Thyroid gland (tissue), 4 donors: Measurements from ENCODE around the gene TNIK. TPM values are rescaled to one million over a fixed set of nuclear protein-coding genes. Genes with fewer than 3 reads are reported as not detected.
A peak's percentile ranks its signal among the peaks of the same experiment; 100 is the strongest.

Source experiments
- DNase-seq, 2 donors: peaks; one replicate each; pipeline ENCODE4 v3.0.0-alpha.2; 2019
- H3K27ac ChIP-seq, 3 donors: fragments of 200-600 bp; sonication (generic); 1 replicate in 2 of 3; 2 replicates in 1 of 3; pipeline ENCODE4 v1.5.1; 2016 to 2019; ENCODE audit warnings: mild to moderate bottlenecking in 1 of 3, moderate library complexity in 1 of 3
- H3K27me3 ChIP-seq: fragments of 200-600 bp; sonication (generic); one replicate; pipeline ENCODE4 v1.5.1; 2019
- H3K36me3 ChIP-seq, 2 donors: fragments of 200-600 bp; sonication (generic); one replicate each; pipeline ENCODE4 v1.5.1; 2016 to 2019
- H3K4me1 ChIP-seq, 2 donors: fragments of 200-600 bp; sonication (generic); one replicate each; pipeline ENCODE4 v1.5.1; 2017 to 2019
- H3K4me3 ChIP-seq, 3 donors: fragments of 200-600 bp; sonication (generic); replicated peaks in 1 of 3; 1 replicate in 2 of 3; 2 replicates in 1 of 3; pipeline ENCODE4 v1.5.1; 2016; ENCODE audit warnings: mild to moderate bottlenecking in 1 of 3
- H3K9me3 ChIP-seq: fragments of 200-600 bp; sonication (generic); one replicate; pipeline ENCODE4 v1.5.1; 2017
- CTCF ChIP-seq, 6 experiments: fragments of 200-600 bp in 3 of 6; fragments of 450-650 bp in 3 of 6; sonication (generic) in 3 of 6; IDR thresholded peaks; one replicate each; pipeline ENCODE4 v1.5.1; 2016 to 2019; ENCODE audit warnings: antibody characterized with exemption in 6 of 6, mild to moderate bottlenecking in 2 of 6, inconsistent platforms in 1 of 6, moderate library complexity in 1 of 6
- POLR2A ChIP-seq, 2 donors: fragments of 450-650 bp; IDR thresholded peaks; one replicate each; pipeline ENCODE4 v1.6.1; 2017; ENCODE audit warnings: antibody characterized with exemption in 2 of 2, mild to moderate bottlenecking in 2 of 2, moderate library complexity in 1 of 2
- WGBS, 2 donors: methylation state at CpG; one replicate each; pipeline ENCODE4 v1.1.5; 2017; 5-methylcytosine and 5-hydroxymethylcytosine counted together
- intact Hi-C: fragments of 100-400 bp; cut with DNase I; formaldehyde crosslinking; loops from one replicate; pipeline ENCODE4 v1.15.1; 2023
- total RNA-seq, 4 donors: library from RNA; depleted of rRNA; stranded (reverse); fragments of >200 nt; gene quantifications; one replicate each; pipeline ENCODE4 v1.2.3, GENCODE V29; 2016

TNIK gene
- total RNA-seq, 4 donors from 2014 or later: 29.7 to 84.1 (median 48.9) TPM

DNA sequence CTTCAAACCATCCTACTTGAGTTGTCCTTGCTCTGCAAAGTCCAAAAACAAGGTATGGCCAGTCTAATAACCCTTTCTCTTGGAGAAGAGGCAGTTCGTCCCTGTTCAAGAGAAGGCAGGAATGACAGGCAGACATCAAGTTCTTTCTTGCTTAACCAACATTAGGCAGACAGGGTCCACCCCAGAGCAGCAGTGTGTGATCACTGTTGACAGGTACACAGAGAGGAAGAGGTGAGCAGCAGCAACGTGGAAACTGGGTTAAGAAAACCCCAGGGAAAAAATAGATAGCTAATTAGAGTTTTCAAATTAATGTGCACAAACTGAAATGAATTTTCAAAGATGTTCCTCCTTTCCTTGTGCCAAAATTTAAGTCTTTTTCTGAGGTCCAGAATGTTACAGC, 48.2 kb downstream of the TNIK start:
- Histone ChIP-seq H3K4me3 (no peak overlapping the region), H3K27me3 (no peaks in the 10 kb centered on the region), H3K27ac (no peak overlapping the region), H3K9me3 (no peaks in the 10 kb centered on the region), H3K4me1 (peaks cover 0 to 3% of the 10 kb centered on the region in 2 donors), H3K36me3 (no peaks in the 10 kb centered on the region)
- DNase-seq: no peak
- 77 to 86% methylated on average over 2 of the region's 2 CpGs for WGBS, 2 donors
- intact Hi-C loops: no loop called here
- TF ChIP-seq CTCF (IDR thresholded peaks at IDR 0.05) (no peak), POLR2A (IDR thresholded peaks at IDR 0.05) (no peak)

GRCh38 chr3:171410186-171410585, 50.0 kb downstream of the TNIK start:
- Histone ChIP-seq H3K4me3 (no peak overlapping the region), H3K9me3 (no peaks in the 10 kb centered on the region), H3K36me3 (no peaks in the 10 kb centered on the region), H3K4me1 (peaks cover under 1 to 3% of the 10 kb centered on the region in 2 donors), H3K27me3 (no peaks in the 10 kb centered on the region), H3K27ac (no peak overlapping the region)
- WGBS, 2 donors: 95 to 97% methylated on average over 6 of the region's 6 CpGs
- TF ChIP-seq CTCF (IDR thresholded peaks at IDR 0.05) (no peak), POLR2A (IDR thresholded peaks at IDR 0.05) (no peak)
- DNase-seq: no peak
- intact Hi-C loops: no loop called here

DNA sequence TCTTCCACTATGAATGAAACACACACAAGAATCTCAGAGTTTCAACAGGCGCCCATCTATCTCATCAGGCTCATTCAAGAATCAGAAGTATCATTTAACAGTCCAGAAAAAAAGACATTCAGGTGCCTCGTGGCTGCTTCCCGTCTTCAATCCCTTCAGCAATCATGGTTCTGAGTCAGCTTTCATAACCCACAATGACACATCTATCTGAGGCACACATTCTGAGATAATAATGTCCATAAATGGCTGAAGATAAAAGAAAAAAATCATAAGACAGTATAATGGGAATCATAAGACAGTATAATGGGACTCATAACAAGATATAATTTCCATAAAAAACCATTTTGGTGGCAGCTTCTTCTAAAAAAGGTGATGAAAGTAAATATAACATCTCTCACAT, 52.4 kb downstream of the TNIK start:
- no peak overlapping the region for H3K4me3 ChIP-seq
- H3K4me1 ChIP-seq: peaks cover 13 to 17% of the 10 kb centered on the region in 2 donors
- no peaks in the 10 kb centered on the region for H3K27me3 ChIP-seq
- no peaks in the 10 kb centered on the region for H3K36me3 ChIP-seq
- WGBS, 2 donors: 82 to 89% methylated on average over 3 of the region's 3 CpGs
- TF ChIP-seq POLR2A (IDR thresholded peaks at IDR 0.05) (no peak), CTCF (IDR thresholded peaks at IDR 0.05) (no peak)
- no peak overlapping the region for H3K27ac ChIP-seq
- no peaks in the 10 kb centered on the region for H3K9me3 ChIP-seq
- DNase-seq: no peak
- intact Hi-C loops: no loop called here

DNA sequence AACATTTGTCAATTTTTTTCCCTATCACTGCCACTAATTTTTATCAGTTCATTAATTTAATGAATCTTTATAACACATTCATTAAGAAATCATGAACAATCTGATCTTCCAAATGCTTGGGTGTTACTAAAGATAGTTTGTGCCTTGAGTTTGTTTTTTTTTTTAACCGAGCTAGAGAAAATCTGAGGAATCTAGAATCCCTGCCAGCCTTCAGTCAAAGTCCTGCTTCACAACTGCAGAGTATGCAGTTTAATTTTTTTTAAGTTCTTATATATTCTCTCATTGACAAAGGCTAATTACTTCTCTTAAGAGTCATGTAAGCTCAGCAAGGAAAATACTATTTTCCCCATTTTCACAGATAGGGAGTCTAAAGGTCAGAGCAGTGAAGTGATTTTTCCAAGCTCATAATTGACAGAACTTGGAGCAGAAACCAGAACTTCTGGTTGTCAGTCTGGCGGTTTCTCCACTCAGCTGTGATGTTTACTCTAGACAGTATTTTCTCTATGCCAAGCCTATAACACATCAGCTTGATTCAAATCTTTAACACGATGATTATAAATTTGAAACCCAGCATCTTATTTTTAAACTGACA, 55.7 kb downstream of the TNIK start:
- peak overlapping the region; percentile 68 to 83 (median 69) for H3K27ac ChIP-seq
- H3K4me3 ChIP-seq: no peak overlapping the region
- no peaks in the 10 kb centered on the region for H3K36me3 ChIP-seq
- peaks cover 13 to 17% of the 10 kb centered on the region in 2 donors for H3K4me1 ChIP-seq
- H3K9me3 ChIP-seq: no peaks in the 10 kb centered on the region
- WGBS, 2 donors: 18 to 35% methylated on average over 3 of the region's 3 CpGs
- DNase-seq: peak; percentile 32 to 41
- TF ChIP-seq POLR2A (IDR thresholded peaks at IDR 0.05): no peak
- no peak for TF ChIP-seq CTCF (IDR thresholded peaks at IDR 0.05)
- intact Hi-C loops: no loop called here
- H3K27me3 ChIP-seq: no peaks in the 10 kb centered on the region

DNA sequence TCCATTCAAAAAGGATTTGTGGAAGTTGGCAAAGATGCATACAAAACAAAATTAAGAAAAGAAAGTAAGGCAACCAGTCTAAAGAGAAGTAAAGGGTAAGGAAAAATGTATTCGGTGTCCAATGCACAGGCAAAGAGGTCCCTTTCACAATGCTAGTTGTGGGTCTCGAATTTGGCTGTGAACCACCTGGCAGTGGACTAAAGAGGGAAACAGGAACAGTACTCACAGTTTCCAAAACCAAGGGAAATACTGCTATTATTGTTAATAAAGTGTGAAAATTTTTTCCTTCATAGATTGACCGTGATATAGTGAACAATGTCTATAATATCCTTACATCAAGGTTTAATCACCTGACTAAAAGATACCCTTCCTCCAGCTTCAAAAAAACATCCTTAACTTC, 57.9 kb downstream of the TNIK start:
- no peaks in the 10 kb centered on the region for H3K27me3 ChIP-seq
- no peak overlapping the region for H3K27ac ChIP-seq
- TF ChIP-seq CTCF (IDR thresholded peaks at IDR 0.05) (no peak), POLR2A (IDR thresholded peaks at IDR 0.05) (no peak)
- no peaks in the 10 kb centered on the region for H3K9me3 ChIP-seq
- 77 to 87% methylated on average over 3 of the region's 3 CpGs for WGBS, 2 donors
- intact Hi-C loops: no loop called here
- no peak overlapping the region for H3K4me3 ChIP-seq
- no peaks in the 10 kb centered on the region for H3K36me3 ChIP-seq
- DNase-seq: no peak
- peaks cover 11 to 17% of the 10 kb centered on the region in 2 donors for H3K4me1 ChIP-seq
